Nephron (organoid): Measurements from ENCODE around the gene FKTN.
A peak's percentile ranks its signal among the peaks of the same experiment; 100 is the strongest.

Experiments used
- H3K27ac Mint-ChIP-seq, 3 experiments: 2 replicates each; pipeline ENCODE4 v1.8.0; 2020; ENCODE audit warnings: mixed read lengths in 3 of 3, mild to moderate bottlenecking in 2 of 3, moderate library complexity in 1 of 3
- H3K27me3 Mint-ChIP-seq: 2 replicates; pipeline ENCODE4 v1.8.0; 2021; ENCODE audit warnings: low read depth, mild to moderate bottlenecking, moderate library complexity, mixed read lengths
- H3K36me3 Mint-ChIP-seq: 2 replicates; pipeline ENCODE4 v1.8.0; 2020; ENCODE audit warnings: low read depth, mixed read lengths
- H3K4me1 Mint-ChIP-seq: 2 replicates; pipeline ENCODE4 v1.8.0; 2020; ENCODE audit warnings: mixed read lengths
- H3K4me3 Mint-ChIP-seq, 3 experiments: 2 replicates each; pipeline ENCODE4 v1.8.0; 2020; ENCODE audit warnings: mild to moderate bottlenecking in 3 of 3, mixed read lengths in 3 of 3, moderate library complexity in 2 of 3
- H3K9me3 Mint-ChIP-seq: 2 replicates; pipeline ENCODE4 v1.8.0; 2020; ENCODE audit warnings: mixed read lengths
- TF ChIP-seq, protein P1 (sequence below), 3 experiments: fragments of 200-600 bp; sonication (generic); IDR thresholded peaks; one replicate each; pipeline ENCODE4 v1.5.0; 2021; ENCODE audit warnings: antibody characterized with exemption in 3 of 3; ENCODE audit not compliant: unreplicated experiment in 3 of 3

Gene FKTN

DNA sequence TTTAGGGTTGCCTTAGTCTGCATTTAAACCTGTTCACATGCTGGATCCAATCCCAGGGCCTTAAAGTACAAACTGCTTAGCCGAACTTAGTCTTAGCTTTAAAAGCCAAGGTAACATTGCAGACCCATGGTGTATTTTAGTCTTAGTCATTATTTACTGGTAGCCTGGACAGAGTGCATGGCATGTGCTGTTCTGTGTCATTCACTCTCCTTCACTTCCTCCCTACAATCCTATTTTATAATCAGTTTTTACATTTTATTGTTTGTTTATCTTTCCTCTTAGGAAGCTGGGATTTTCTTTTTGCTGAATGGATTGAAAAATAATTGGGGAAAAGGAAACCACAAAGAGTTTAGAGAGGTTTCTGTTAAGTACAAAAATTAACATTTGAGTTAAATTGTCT is 74.9 kb downstream of the FKTN start:
- no peak overlapping the region for H3K27ac Mint-ChIP-seq
- TF ChIP-seq, protein P1, sequence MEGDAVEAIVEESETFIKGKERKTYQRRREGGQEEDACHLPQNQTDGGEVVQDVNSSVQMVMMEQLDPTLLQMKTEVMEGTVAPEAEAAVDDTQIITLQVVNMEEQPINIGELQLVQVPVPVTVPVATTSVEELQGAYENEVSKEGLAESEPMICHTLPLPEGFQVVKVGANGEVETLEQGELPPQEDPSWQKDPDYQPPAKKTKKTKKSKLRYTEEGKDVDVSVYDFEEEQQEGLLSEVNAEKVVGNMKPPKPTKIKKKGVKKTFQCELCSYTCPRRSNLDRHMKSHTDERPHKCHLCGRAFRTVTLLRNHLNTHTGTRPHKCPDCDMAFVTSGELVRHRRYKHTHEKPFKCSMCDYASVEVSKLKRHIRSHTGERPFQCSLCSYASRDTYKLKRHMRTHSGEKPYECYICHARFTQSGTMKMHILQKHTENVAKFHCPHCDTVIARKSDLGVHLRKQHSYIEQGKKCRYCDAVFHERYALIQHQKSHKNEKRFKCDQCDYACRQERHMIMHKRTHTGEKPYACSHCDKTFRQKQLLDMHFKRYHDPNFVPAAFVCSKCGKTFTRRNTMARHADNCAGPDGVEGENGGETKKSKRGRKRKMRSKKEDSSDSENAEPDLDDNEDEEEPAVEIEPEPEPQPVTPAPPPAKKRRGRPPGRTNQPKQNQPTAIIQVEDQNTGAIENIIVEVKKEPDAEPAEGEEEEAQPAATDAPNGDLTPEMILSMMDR (IDR thresholded peaks at IDR 0.05; ENCODE audit: unreplicated experiment in 3 of 3) = no peak
- H3K36me3 Mint-ChIP-seq = peaks cover 26% of the 10 kb centered on the region
- H3K4me1 Mint-ChIP-seq = peaks cover 10% of the 10 kb centered on the region
- H3K4me3 Mint-ChIP-seq = no peak overlapping the region
- H3K27me3 Mint-ChIP-seq = no peaks in the 10 kb centered on the region
- no peaks in the 10 kb centered on the region for H3K9me3 Mint-ChIP-seq

DNA sequence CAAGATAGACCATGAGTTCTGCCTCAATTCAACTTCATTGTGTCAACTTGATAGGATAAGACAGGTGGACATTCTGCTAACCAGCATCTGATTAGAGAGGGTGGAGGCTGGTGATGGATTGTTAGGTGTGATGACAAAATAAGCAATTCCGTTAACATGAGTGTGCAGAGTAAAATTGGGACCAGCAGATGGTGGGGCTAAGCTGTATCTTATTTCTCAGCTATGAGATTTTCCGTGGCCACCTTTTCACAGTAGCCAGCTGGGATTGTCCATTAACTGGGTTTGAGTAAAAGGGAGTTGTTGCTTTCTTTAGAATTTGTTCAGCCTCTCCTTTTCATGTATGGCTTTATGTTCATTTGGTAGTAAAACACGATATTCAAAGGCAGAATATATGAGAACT is 75.5 kb downstream of the FKTN start:
- H3K4me1 Mint-ChIP-seq = peaks cover 10% of the 10 kb centered on the region
- no peak overlapping the region for H3K4me3 Mint-ChIP-seq
- H3K9me3 Mint-ChIP-seq = no peaks in the 10 kb centered on the region
- peak overlapping the region; percentile 10 to 71 (median 13) for H3K27ac Mint-ChIP-seq
- H3K27me3 Mint-ChIP-seq = no peaks in the 10 kb centered on the region
- TF ChIP-seq, protein P1 (IDR thresholded peaks at IDR 0.05; ENCODE audit: unreplicated experiment in 3 of 3) = no peak
- H3K36me3 Mint-ChIP-seq = peaks cover 26% of the 10 kb centered on the region

DNA sequence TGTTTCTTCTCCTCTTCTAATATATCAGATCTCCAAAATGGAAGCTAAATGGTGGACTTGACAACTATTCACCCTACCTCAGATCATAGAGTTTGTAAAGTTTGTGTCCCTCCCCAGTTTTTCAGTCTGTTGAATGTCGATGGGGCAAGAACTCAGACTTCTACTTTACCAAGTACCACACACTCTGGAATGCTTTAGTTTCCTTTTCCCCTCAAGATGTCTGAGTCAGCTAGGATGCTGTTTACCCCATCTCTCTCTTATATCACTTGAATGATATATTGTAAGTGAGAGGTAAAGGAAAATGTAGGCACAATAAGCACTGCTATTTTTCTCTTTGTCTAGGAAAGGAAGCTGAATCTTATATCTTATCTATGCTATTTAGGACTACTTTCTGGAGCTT is 78.4 kb downstream of the FKTN start:
- Mint-ChIP-seq H3K27me3 (no peaks in the 10 kb centered on the region), H3K4me1 (peaks cover 10% of the 10 kb centered on the region), H3K4me3 (no peak overlapping the region), H3K9me3 (peaks cover 3% of the 10 kb centered on the region), H3K27ac (no peak overlapping the region), H3K36me3 (peaks cover 17% of the 10 kb centered on the region)
- TF ChIP-seq, protein P1 (IDR thresholded peaks at IDR 0.05; ENCODE audit: unreplicated experiment in 3 of 3) = no peak

DNA sequence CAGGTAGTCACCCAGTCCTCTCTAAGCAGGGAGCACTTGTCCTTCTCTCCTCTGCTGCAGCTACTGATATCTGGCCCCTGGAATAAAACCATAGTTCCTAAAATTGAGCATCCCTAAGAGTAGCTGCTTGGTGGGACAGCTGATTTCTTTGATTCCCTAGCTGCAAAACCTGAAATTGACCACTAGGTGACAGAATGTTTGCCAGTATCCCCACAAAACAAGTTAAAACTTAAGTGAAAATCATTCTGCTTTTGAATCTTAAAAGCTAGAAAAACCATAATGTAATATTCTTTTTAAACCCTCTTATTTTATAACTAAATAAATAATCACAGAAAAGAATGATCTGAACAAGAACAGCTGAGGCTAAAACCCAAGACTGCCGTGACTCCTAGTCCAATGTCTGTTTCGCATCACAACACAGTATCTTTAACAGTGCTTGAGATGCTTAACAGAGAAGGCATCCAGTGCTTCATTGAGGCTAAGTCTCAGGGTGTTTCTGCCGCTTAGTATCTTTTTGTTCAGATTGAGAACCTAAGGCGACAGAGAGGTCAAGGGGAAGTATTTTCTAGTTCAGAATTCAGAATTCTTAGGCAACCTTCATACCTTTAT is 80.0 kb downstream of the FKTN start:
- Mint-ChIP-seq H3K27me3 (no peaks in the 10 kb centered on the region), H3K36me3 (peaks cover 29% of the 10 kb centered on the region), H3K4me3 (no peak overlapping the region), H3K27ac (no peak overlapping the region), H3K9me3 (peaks cover 5% of the 10 kb centered on the region), H3K4me1 (peaks cover 10% of the 10 kb centered on the region)
- TF ChIP-seq, protein P1 (IDR thresholded peaks at IDR 0.05; ENCODE audit: unreplicated experiment in 3 of 3) = peak; percentile 28 to 58 (median 38)

DNA sequence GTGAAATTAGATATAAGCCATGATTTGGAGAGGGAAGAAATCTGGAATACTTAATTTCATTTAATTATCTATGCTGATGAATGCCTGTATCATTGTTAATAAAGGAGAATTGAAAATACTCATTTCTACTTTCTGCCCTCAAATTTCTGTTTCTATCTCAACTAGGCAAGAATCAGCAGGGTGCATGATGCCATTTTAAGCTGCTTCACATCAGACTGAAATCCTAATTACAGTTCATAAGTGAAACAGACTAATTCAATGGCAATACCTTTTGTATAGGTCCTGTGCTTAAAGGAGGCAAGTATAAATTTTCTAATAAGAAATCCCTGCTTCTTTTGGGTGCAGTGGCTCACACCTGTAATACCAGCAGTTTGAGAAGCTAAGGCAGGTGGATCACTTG is 82.0 kb downstream of the FKTN start:
- H3K27ac Mint-ChIP-seq = no peak overlapping the region
- TF ChIP-seq, protein P1 (IDR thresholded peaks at IDR 0.05; ENCODE audit: unreplicated experiment in 3 of 3) = no peak
- H3K9me3 Mint-ChIP-seq = peaks cover 10% of the 10 kb centered on the region
- H3K36me3 Mint-ChIP-seq = peaks cover 30% of the 10 kb centered on the region
- H3K27me3 Mint-ChIP-seq = no peaks in the 10 kb centered on the region
- H3K4me3 Mint-ChIP-seq = no peak overlapping the region
- H3K4me1 Mint-ChIP-seq = no peaks in the 10 kb centered on the region

DNA sequence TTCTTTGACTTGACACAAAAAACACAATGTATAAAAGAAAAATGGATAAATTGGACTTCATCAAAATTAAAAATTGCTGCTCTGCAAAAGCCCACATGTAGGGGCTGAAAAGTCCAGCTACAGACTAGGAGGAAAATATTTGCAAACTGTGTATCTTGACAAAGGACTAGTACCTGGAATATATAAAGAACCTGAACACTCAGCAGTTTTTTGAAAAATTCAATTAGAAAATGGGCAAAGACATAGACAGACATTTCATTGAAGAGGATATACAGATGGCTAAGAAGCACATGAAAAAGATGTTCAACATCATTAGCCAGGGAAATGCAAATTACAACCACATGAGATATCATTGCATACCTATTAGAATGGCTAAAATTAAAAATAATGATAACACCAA is 85.9 kb downstream of the FKTN start:
- Mint-ChIP-seq H3K9me3 (peaks cover 10% of the 10 kb centered on the region), H3K4me1 (peaks cover 12% of the 10 kb centered on the region), H3K27ac (no peak overlapping the region), H3K4me3 (no peak overlapping the region), H3K36me3 (peaks cover 22% of the 10 kb centered on the region), H3K27me3 (no peaks in the 10 kb centered on the region)
- TF ChIP-seq, protein P1 (IDR thresholded peaks at IDR 0.05; ENCODE audit: unreplicated experiment in 3 of 3) = no peak
